Activated naive CD4-positive, alpha-beta T cell treated with anti-CD3 and anti-CD28 coated beads, Interleukin-2, amount 50 U/mL, for 24 hours (primary cell): ENCODE results near the gene SAMD3.
"Not testable (repeated sequence)": the region's sequence is repeated elsewhere in the genome, so short reads cannot be mapped to it uniquely, and the experiment has no call there.

ENCODE experiments used
- H3K27ac Mint-ChIP-seq: one replicate; pipeline ENCODE4 v1.8.0; 2021; ENCODE audit warnings: mild to moderate bottlenecking, mixed read lengths
- H3K27me3 Mint-ChIP-seq: one replicate; pipeline ENCODE4 v1.8.0; 2021; ENCODE audit warnings: mixed read lengths
- H3K36me3 Mint-ChIP-seq: one replicate; pipeline ENCODE4 v1.8.0; 2021; ENCODE audit warnings: mixed read lengths
- H3K4me1 Mint-ChIP-seq: one replicate; pipeline ENCODE4 v1.8.0; 2021; ENCODE audit warnings: mixed read lengths
- H3K4me3 Mint-ChIP-seq: one replicate; pipeline ENCODE4 v1.8.0; 2021; ENCODE audit warnings: mild to moderate bottlenecking, mixed read lengths
- H3K9me3 Mint-ChIP-seq: one replicate; pipeline ENCODE4 v1.8.0; 2021; ENCODE audit warnings: mixed read lengths

The SAMD3 gene

DNA sequence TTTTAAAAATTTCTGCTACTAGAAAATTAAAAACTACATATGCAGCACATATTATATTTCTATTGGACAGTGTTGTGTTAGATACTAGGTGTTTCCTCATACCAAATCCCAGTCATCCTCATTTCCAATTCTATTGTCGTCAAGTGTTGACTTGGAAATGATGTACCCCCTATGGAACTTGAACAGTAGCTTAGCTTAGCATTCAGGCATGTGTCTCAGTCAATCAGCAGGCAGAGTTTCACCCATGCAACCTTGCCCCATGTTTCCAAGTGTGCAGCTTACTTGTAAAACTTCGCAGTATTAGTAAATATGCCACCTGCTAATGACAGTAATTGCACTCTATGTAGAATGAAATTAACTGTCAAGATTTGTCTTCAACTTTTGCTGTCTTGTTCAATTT, 59.5 kb downstream of the SAMD3 start:
- Mint-ChIP-seq H3K36me3 (peaks cover 36% of the 10 kb centered on the region), H3K9me3 (peaks cover 11% of the 10 kb centered on the region), H3K27me3 (no peaks in the 10 kb centered on the region), H3K27ac (no peak overlapping the region), H3K4me1 (peaks cover 34% of the 10 kb centered on the region), H3K4me3 (no peak overlapping the region)

DNA sequence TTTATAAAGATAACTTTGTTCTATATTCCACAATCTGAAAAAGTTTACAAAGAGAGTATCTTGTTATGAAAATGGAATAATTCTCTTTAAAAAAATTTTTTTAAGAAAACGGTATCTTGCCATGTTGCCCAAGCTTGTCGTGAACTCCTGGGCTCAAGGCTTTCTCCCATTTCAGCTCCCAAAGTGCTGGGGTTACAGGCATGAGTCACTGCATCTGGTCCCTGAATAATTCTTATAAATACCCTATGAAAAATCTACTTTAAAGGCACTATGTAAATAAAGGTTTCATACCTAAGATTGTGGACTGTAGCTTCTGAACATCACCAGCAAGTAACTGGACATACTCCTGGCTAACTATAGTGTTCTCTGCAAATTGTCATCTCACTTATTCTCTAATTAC, 60.3 kb downstream of the SAMD3 start:
- H3K27ac Mint-ChIP-seq = no peak overlapping the region
- H3K36me3 Mint-ChIP-seq = peaks cover 39% of the 10 kb centered on the region
- peaks cover 11% of the 10 kb centered on the region for H3K9me3 Mint-ChIP-seq
- H3K27me3 Mint-ChIP-seq = no peaks in the 10 kb centered on the region
- no peak overlapping the region for H3K4me3 Mint-ChIP-seq
- H3K4me1 Mint-ChIP-seq = peaks cover 34% of the 10 kb centered on the region

DNA sequence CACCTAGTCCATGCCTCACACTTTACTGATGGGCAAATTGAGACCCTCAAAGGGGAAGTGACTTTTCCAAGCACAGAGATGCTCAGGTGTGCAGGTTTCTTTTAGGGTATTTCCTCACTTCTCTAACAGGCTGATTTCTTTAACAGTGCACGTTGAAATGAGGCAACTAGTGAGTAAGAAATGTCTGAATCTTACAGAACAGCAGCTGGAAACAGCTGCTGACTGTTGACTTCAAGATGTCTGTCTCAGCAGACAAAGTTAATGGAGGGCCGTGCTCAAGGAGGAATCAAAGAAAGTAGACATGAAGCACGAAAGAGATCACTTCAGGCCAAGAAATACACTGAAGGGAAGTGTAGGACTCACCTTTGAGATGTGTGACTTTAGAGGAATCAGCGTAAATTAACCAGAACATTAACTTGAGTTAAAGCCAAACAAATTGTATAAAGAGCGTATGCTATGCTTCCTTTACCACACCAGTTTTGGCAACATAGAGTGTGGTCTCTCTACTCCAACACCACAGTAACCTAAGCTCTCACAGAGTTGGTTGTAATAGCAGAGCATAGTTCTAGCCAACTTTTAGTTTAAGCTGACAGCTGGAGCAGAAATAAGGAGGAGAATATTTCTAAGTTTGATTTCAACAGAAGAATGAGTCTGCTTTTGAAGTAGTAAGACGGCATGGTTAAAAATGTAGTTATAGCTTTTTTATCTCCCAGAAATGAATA, 60.9 kb downstream of the SAMD3 start:
- H3K36me3 Mint-ChIP-seq = peaks cover 35% of the 10 kb centered on the region
- peaks cover 29% of the 10 kb centered on the region for H3K4me1 Mint-ChIP-seq
- no peak overlapping the region for H3K4me3 Mint-ChIP-seq
- H3K27ac Mint-ChIP-seq = no peak overlapping the region
- peaks cover 11% of the 10 kb centered on the region for H3K9me3 Mint-ChIP-seq
- H3K27me3 Mint-ChIP-seq = no peaks in the 10 kb centered on the region

DNA sequence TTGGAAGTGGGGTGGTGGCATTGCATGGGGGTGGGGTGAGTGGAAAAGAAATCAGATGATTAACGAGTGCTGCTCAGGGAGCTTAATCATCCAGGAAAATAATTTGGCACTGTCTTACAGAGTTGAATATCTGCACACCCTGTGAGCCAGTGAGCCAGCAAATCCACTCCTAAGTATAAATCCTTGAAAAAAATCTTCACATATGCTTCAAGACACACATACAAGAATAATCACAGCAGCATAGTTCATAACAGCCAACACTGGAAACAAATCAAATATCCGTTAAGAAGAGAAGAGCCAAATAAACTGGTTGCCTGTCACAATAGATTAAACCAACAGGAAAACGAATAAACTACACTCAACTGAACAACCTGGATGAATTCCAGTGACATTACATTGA, 62.8 kb downstream of the SAMD3 start:
- Mint-ChIP-seq H3K27ac (peak overlapping the region; percentile 14), H3K4me3 (no peak overlapping the region), H3K4me1 (peaks cover 14% of the 10 kb centered on the region), H3K36me3 (peaks cover 28% of the 10 kb centered on the region), H3K27me3 (no peaks in the 10 kb centered on the region), H3K9me3 (peaks cover 7% of the 10 kb centered on the region)

DNA sequence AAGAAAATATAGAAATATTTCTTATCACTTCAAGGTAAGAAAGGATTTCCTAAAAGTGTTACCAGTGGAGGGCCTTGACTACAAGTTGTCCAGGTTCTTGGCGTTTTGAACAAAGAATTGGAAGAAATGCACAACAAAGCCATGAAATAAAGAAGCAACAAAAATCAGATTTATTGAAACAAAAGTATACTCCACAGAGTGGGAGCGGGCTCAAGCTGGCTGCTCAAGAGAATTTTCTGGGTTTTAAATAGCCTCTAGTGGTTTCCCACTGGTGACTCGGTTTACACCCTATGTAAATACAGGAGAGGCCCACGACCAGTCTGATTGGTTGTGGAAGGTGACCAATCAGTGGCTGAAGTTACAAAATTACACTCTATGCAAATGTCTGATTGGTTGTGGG, 64.2 kb downstream of the SAMD3 start:
- peaks cover 7% of the 10 kb centered on the region for H3K9me3 Mint-ChIP-seq
- no peak overlapping the region for H3K4me3 Mint-ChIP-seq
- no peak overlapping the region for H3K27ac Mint-ChIP-seq
- H3K36me3 Mint-ChIP-seq = peaks cover 24% of the 10 kb centered on the region
- H3K27me3 Mint-ChIP-seq = no peaks in the 10 kb centered on the region
- H3K4me1 Mint-ChIP-seq = peaks cover 8% of the 10 kb centered on the region

DNA sequence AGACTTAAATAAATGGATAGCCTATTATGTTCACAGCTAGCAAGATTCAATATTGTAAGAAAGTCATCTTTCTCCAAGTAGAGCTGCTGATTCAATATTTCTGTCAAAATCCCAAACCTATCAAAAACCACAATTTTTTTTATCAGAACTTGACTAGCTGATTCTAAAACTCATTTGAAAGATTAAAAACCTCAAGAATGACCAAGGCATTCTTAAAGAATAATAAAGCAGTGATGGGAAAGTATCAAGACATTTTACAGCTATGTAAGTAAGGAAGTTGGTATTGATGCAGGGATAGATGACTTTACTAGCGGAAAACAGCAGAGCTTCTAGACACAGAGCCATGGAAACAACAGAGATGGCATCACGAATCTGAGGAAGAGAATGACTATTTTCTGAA, 64.7 kb downstream of the SAMD3 start:
- no peak overlapping the region for H3K4me3 Mint-ChIP-seq
- no peaks in the 10 kb centered on the region for H3K27me3 Mint-ChIP-seq
- H3K4me1 Mint-ChIP-seq = peaks cover 8% of the 10 kb centered on the region
- no peak overlapping the region for H3K27ac Mint-ChIP-seq
- peaks cover 7% of the 10 kb centered on the region for H3K9me3 Mint-ChIP-seq
- H3K36me3 Mint-ChIP-seq = peaks cover 24% of the 10 kb centered on the region

DNA sequence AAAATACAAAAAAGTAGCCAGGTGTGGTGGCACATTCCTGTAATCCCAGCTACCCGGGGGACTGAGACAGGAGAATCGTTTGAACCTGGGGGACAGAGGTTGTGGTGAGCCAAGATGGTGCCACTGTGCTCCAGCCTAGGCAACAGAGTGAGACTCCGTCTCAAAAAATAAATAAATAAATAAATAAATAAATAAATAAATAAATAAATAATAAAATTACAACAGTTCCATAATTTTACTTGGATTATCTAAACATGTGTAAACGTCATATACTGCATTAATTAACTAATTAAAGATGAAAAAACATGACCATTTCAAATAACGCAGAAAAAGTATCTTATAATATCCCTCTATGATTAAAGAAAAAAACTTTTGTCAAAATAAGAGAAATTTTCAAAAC, 65.8 kb downstream of the SAMD3 start:
- Mint-ChIP-seq H3K27ac (no peak overlapping the region), H3K27me3 (no peaks in the 10 kb centered on the region), H3K4me1 (peaks cover 6% of the 10 kb centered on the region), H3K36me3 (peaks cover 24% of the 10 kb centered on the region), H3K9me3 (peaks cover 7% of the 10 kb centered on the region), H3K4me3 (no peak overlapping the region)

DNA sequence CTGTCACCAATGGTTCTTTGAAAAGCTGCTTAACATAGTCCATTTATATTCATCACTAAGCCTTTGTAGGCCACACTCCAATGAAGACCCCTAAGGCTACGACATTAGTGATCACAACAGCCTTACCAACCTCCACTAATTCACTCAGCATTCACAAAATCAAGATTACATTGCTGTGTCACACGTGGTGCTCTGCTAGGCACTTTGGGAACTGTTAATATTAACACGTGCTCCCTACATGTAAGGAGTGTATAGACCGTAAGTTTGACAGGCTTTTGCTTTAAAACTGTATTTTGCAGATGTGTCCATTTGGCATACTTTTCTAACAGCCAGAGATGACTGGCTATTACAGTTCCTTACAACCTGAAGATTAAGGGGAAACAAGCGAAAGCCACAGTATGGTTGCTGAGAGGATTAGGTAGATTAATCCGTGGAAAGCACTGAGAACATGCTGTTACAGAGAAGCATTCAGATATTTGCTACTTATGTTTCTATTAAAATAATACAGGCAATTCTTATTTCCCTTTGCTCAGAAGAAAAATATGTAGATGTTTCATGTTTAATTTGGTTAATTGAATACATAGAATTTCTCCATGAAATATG, 69.7 kb downstream of the SAMD3 start:
- peaks cover 17% of the 10 kb centered on the region for H3K36me3 Mint-ChIP-seq
- no peaks in the 10 kb centered on the region for H3K27me3 Mint-ChIP-seq
- H3K4me1 Mint-ChIP-seq = no peaks in the 10 kb centered on the region
- H3K4me3 Mint-ChIP-seq = no peak overlapping the region
- H3K9me3 Mint-ChIP-seq = no peaks in the 10 kb centered on the region
- no peak overlapping the region for H3K27ac Mint-ChIP-seq

DNA sequence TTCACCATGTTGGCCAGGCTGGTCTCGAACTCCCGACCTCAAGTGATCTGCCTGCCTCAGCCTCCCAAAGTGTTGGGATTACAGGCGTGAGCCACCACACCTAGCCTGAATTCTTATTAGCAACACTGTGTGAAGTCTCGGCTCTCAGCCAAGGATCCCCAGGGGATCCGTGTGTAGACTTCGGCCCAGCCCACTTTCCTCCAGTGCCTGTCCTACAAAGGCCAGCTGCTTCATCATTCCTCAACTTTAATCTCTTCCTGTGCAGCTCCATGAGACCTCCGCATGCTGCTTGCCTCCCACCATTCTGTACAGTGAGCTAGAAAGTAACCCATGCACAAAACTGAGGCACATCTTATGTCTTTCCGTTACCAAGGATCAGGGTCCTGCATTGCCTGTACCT, 71.8 kb downstream of the SAMD3 start:
- Mint-ChIP-seq H3K36me3 (peaks cover 10% of the 10 kb centered on the region), H3K27ac (no peak overlapping the region), H3K4me1 (peaks cover 2% of the 10 kb centered on the region), H3K4me3 (no peak overlapping the region), H3K9me3 (no peaks in the 10 kb centered on the region), H3K27me3 (no peaks in the 10 kb centered on the region)

DNA sequence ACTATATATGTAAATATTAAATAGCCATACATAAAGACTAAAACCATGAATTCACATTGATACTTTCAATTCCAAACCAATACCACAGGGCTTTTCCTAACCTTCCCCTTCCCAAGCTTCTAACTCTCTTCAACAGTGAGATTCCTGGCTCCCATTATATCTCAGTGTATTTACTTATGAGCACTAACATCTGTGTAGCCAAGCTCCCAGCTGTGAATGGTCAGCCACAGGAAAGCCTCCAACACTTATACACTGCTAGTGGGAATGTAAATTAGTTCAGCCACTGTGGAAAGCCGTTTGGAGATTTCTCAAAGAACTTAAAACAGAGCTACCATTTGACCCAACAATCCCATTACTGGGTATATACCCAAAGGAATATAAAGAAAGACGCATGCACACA, 73.7 kb downstream of the SAMD3 start:
- not testable (repeated sequence) for H3K27ac Mint-ChIP-seq, H3K4me3 Mint-ChIP-seq, H3K9me3 Mint-ChIP-seq, H3K27me3 Mint-ChIP-seq, H3K4me1 Mint-ChIP-seq
- H3K36me3 Mint-ChIP-seq = peaks cover 13% of the 10 kb centered on the region

DNA sequence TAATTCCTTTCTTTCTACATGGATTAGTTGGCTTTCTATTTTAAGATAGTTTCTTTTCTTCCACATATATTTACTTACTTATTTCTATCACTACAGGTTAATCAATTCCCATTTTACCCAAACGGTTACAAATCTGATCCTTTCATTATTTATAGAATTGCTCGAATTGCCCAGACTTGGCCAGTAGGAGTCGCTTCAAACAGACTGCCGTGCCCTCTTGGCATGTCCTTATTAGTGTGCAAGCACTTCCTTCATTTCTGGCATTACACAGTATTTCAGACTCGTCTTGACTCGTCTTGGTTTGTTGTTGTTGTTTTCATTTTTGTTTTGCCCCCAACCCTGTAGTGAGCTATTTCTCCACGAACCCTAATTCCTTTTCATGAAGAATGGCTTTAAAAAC, 74.6 kb downstream of the SAMD3 start:
- no peaks in the 10 kb centered on the region for H3K9me3 Mint-ChIP-seq
- H3K4me3 Mint-ChIP-seq = no peak overlapping the region
- H3K27me3 Mint-ChIP-seq = no peaks in the 10 kb centered on the region
- no peak overlapping the region for H3K27ac Mint-ChIP-seq
- peaks cover 7% of the 10 kb centered on the region for H3K4me1 Mint-ChIP-seq
- peaks cover 19% of the 10 kb centered on the region for H3K36me3 Mint-ChIP-seq

DNA sequence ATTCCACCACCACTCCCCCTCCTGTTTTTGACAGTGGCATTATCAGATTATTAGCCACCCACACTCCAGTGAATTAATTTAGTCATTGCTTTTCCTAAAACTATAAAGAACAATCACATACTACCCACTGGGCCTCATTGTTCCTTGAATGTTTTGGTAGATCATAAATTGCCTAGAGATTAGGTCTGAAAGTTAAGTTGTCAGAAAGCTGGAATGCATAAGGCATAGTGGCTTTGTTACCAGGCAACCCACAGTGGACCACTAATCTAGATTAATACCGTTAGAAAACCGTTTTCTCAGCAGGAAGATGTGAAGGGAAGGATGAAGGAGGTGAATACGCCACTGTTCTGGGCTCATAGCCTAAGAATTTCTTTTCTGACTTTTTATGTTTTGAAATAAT, 75.6 kb downstream of the SAMD3 start:
- Mint-ChIP-seq H3K36me3 (peaks cover 26% of the 10 kb centered on the region), H3K27me3 (no peaks in the 10 kb centered on the region), H3K27ac (no peak overlapping the region), H3K9me3 (no peaks in the 10 kb centered on the region), H3K4me1 (peaks cover 14% of the 10 kb centered on the region), H3K4me3 (no peak overlapping the region)

DNA sequence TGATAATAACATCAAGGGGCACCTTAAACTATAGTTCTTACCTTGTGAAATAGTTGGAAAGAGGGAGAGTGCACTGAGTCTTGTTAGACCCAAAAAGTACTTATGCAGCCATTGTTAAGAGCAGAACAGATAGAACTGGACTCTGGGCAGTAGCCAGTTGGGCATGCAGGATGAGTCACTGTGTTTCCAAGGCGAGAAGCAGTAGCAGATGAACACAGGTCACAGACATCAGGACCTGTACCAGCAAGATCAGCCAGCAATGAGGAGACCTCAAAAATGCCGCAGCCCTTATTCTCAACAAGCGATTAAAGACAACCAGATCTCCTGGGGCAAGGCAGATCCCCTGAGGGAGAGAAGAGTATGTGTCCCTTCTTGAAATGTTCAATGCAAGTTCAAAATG, 79.0 kb downstream of the SAMD3 start:
- Mint-ChIP-seq H3K27ac (no peak overlapping the region), H3K4me1 (peaks cover 44% of the 10 kb centered on the region), H3K9me3 (no peaks in the 10 kb centered on the region), H3K4me3 (no peak overlapping the region), H3K36me3 (peaks cover 28% of the 10 kb centered on the region), H3K27me3 (no peaks in the 10 kb centered on the region)

DNA sequence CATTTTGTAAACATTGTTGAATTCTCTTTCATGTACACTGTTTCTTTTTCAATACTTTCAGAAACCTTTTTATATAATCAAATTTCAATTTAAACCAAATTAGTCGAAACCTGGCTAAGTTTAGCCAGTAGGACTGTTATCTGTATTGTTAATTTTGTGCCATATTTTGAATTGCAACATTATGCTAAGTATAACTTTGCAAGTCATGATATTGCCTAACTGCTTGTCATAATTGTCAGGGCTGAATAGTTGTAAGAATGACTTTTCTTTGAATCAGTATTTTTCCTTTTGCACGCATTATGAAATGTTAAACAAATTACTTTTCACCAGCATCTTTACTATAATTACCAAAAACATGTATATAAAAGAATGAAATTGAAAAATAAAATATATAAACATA, 82.7 kb downstream of the SAMD3 start:
- Mint-ChIP-seq H3K27ac (no peak overlapping the region), H3K9me3 (peaks cover 6% of the 10 kb centered on the region), H3K27me3 (no peaks in the 10 kb centered on the region), H3K4me3 (no peak overlapping the region), H3K4me1 (peaks cover 75% of the 10 kb centered on the region), H3K36me3 (peaks cover 33% of the 10 kb centered on the region)

DNA sequence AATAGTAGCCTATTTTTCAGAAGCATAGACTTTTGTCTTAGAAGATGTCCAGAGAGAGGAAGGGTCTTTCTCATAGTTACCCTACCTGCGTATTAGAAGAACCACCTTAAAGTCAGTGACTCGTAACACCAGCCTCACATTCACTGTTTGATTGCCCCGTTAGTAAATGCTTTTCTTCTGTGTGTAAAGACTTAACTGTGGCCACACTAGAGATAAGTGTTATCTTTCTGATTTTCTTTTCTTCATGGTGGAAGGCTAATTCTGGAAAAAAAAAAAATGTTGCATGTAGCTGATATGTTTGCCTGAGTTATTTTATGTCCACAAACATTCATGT, 83.9 kb downstream of the SAMD3 start:
- Mint-ChIP-seq H3K9me3 (peaks cover 6% of the 10 kb centered on the region), H3K36me3 (peaks cover 29% of the 10 kb centered on the region), H3K27ac (peak overlapping the region; percentile 93), H3K27me3 (no peaks in the 10 kb centered on the region), H3K4me1 (peaks cover 87% of the 10 kb centered on the region), H3K4me3 (peak overlapping the region; percentile 83)

DNA sequence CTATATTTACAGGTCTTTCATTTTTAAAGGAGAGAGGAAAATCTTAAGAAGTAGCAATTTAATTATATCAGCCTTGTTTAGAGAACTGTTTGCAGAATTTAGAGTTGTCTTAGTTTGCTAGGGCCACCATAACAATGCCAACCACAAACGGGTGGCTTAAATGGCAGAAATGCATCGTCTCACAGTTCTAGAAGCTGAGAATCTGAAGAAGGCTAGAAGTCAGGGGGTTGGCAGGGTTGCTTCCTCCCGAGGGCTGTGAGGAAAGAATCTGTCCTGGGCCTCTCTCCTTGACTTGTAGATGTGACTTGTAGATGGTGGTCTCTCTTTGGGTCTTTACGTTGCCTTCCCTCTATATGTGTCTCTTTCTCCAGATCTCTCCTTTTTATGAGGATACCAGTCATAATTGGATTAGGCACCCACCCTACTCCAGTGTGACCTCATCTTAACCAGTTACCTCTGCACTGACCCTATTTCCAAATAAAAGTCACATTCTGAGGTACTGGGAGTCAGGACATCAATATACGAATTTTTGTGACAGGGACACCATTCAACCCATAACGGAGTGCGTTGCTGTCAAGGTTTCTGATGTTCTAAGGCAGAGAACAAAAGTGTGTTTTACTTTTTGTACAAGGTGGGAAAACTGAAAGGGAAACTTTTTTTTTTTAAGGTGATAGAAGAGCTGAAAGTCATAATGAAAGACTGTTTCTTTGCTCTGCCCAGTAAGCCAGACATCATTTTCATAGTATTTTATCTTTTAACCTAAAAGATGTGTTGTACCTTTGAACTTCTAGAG, 84.4 kb downstream of the SAMD3 start:
- peaks cover 25% of the 10 kb centered on the region for H3K36me3 Mint-ChIP-seq
- peak overlapping the region; percentile 83 for H3K4me3 Mint-ChIP-seq
- H3K27ac Mint-ChIP-seq = peak overlapping the region; percentile 93
- H3K27me3 Mint-ChIP-seq = no peaks in the 10 kb centered on the region
- H3K9me3 Mint-ChIP-seq = peaks cover 6% of the 10 kb centered on the region
- H3K4me1 Mint-ChIP-seq = peaks cover 89% of the 10 kb centered on the region
